HTR-8/SVneo (cell line): ENCODE results near the gene CGB5.
"Not testable (repeated sequence)": the region's sequence is repeated elsewhere in the genome, so short reads cannot be mapped to it uniquely, and the experiment has no call there.

Source experiments
- DNase-seq: peaks from one replicate; pipeline ENCODE4 v3.0.0; 2011; ENCODE audit warnings: low spot score, mixed read lengths; ENCODE audit not compliant: insufficient read length
- FAIRE-seq: peaks from 2 replicates; lab custom pipeline; 2011; peaks lifted over from hg19 to GRCh38; lab: Jason Lieb, UNC

Gene CGB5

GRCh38 chr19:49056101-49056901, 12.7 kb downstream of the CGB5 start:
- FAIRE-seq (peak; percentile 55), DNase-seq (peak; percentile 85)

DNA sequence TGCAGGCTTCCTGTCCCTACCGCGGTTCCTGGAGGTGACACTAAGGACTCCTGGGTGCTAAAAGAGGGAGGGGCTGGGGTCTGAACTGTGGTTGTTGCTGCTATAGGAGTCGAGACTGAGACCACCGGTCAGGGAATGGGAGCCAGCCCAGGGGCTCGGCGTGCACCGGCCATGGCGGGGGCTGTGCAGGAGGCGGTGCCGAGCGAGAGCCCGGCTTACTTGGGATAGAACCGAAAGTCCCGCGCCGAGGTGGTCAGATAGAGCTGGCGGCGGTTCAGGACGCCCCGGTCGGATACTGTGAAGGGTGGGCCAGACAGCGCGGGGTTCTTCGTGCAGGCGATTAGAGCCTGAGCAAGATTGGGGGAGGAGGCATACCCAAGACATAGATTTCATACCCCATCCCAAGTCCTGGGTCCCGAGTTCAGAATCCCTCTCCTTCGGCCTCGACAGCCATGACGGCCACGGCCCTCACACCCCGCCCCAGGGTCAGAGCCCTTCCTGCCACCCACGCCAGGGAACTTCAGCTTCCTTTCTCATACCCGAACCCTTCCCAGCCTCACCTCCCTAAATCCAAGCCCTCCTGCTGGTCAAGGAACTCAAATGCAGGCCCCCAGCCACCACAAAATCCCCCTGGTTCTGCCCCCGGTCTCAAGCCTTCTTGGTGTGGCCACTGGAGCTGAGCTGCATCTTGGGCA, 13.4 kb downstream of the CGB5 start:
- not testable (repeated sequence) for DNase-seq, FAIRE-seq

- no peak for DNase-seq
- FAIRE-seq: peak; percentile 58
Observed at GRCh38 chr19:49057636-49058234, 14.1 kb downstream of the CGB5 start, which contains the start of gene CGB7. CGB7 (minus strand) TSS chr19:49057749; CDS start chr19:49055375, 2,374 bp downstream.

DNA sequence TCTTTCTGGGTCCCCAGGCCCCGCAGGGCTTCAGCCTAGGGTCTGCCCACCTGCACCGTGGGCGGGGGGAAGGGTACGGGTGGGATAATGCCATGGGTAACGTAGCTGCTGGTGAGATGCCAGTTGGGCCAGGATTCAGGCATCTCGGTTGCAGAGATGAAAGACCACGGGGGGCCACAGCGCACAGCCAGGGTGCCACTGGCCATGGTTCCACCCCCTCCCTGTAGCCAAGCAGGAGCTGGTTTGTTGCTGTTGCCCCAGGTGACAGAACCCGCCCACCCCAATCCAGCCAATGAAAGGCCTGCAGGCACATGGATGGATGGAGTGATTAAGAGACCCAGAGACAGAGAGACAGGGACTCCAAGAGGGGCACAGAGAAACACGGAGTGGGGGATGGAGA, 14.9 kb downstream of the CGB5 start:
- DNase-seq (no peak), FAIRE-seq (no peak)

DNA sequence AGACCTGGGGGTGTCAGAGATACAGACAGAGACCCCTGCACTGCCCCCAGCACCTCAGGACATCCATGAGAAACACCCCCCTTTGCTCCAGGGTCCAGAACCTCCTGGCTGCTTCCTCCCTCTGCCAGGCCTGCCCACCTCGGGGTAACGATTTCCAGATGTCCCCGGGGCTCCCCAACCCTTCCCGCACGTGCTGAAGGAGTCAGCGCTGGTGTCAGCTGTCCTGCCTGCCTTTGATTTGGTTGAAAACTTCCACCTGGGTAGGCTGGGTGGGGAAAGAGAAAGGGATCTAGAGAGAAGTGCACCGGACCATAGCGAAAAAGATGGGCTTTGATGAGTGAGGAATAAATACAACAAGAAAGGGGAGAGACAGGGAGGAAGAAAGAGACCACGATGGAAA, 15.4 kb downstream of the CGB5 start:
- FAIRE-seq: no peak

DNA sequence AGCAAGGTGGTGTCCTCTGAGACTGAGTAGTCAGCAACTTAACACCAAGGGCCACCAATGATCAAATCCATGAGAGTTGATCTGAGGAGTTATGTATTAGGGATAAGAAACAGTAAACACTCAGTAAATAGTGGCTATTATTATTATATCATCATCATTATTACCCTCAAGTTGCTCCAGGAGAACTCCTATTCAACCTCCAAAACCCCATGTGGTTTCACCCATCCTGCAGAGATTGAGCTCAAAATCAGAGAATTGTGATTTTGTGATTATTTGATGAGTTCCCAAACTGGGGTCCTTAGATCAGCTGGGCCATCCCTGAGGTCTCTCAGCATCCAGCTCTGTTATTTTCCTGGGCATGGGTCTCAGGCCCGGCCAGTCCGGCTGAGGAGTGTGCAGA, 17.4 kb downstream of the CGB5 start:
- no peak for FAIRE-seq

More for the DNA sequence above, 15.4 kb downstream of the CGB5 start:
- DNase-seq: no peak

GRCh38 chr19:49061445-49061844, 17.8 kb downstream of the CGB5 start:
- DNase-seq (no peak), FAIRE-seq (no peak)

More for the DNA sequence above, 17.4 kb downstream of the CGB5 start:
- no peak for DNase-seq

DNA sequence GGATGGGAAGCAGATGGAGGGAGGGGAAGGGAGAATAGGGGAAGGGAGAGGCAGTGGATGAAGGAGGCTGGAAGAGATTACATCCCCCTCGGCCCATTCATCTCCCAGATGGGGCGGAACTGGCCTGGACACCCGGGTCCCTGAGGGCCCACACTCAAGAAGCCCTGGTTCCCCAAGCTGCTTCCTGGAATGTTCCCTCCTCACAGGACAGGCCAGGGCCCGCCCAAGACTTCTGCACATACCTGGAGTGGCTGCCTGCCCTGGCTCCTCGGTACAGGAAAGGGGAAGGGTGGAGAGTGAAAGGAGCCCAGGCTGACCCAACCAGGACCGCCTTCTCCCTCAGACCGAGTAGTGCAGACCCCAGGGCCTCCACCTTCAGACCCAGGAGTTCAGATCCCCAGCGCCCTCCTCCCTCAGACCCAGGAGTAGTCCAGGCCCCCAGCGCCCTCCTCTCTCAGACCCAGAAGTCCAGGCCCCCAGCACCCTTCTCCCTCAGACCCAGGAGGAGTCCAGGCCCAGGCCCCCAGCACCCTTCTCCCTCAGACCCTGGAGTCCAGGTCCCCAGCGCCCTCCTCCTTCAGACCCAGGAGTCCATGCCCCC, 20.5 kb downstream of the CGB5 start:
- FAIRE-seq: no peak

DNA sequence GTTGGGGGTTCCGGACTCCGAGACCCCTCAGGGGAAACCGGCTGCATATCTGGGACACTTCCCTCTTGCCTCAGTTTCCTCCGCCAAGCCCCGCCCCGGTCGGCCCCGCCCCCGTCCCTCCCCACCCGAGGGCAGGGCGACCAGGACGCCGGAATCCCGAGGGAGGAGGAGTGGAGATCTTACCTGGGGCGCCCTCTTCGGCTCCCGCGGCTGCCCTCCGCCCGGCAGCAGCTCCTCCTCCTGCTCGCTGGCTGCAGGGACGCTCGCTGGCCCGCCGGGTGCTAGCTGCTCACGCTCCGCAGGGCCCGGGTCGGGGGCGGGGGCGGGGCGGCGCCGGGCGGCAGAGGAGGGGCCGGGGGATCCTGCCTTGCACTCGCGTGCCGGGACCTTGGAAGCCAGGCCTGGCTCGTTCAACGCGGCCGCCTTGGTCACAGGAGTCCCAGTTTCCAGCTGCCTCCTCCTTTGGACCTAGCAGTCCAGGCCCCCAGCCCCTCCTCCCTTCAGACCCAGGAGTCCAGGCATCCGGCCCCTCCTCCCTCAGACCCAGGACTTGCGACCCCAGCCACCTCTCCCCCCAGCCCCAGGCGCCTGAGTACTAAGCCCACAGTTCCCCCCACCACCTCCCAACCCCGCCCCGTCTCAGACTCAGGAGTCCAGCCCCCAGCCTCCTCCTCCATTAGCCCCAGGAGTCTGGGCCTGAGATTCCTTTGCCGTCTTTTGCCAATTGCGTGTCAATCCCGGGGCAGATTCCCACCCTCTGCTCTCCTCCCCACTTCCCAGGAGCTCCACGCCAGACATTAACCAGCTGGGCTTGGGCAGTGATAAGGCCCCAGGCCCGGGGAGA, 21.3 kb downstream of the CGB5 start, which contains the start of gene NTF4:
NTF4 (minus strand) TSS at position 51 of the 844 bp plus-strand sequence. CDS start 2,821 bp downstream, outside the sequence.
- peak; percentile 70 for DNase-seq
- peak; percentile 38 for FAIRE-seq

More for the DNA sequence above, 20.5 kb downstream of the CGB5 start:
- DNase-seq: no peak

- FAIRE-seq (no peak), DNase-seq (no peak)
Observed at GRCh38 chr19:49065905-49066512, 22.4 kb downstream of the CGB5 start.

GRCh38 chr19:49067554-49067953, 23.9 kb downstream of the CGB5 start:
- FAIRE-seq: no peak

GRCh38 chr19:49069026-49069425, 25.4 kb downstream of the CGB5 start:
- DNase-seq (no peak), FAIRE-seq (peak; percentile 58)

More at GRCh38 chr19:49067554-49067953, 23.9 kb downstream of the CGB5 start:
- no peak for DNase-seq

DNA sequence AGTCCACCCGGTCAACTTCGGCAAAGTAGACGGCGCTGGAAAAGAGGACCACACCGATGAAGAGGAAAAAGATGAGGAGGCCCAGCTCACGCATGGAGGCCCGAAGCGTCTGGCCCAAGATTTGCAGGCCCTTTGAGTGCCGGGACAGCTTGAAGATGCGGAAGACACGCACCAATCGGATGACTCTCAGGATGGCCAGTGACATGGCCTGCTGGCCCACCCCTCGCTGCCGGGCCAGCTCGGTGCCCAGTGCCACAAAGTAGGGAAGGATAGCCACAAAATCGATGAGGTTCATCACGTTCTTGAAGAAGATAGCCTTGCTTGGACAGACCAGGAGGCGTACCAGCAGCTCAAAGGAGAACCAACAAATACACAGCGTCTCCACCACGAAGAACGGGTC, 26.8 kb downstream of the CGB5 start:
- DNase-seq (no peak), FAIRE-seq (no peak)

GRCh38 chr19:49071860-49072547, 28.4 kb downstream of the CGB5 start:
- no peak for FAIRE-seq
- DNase-seq: no peak

GRCh38 chr19:49073514-49074378, 30.1 kb downstream of the CGB5 start:
- DNase-seq (no peak), FAIRE-seq (no peak)

DNA sequence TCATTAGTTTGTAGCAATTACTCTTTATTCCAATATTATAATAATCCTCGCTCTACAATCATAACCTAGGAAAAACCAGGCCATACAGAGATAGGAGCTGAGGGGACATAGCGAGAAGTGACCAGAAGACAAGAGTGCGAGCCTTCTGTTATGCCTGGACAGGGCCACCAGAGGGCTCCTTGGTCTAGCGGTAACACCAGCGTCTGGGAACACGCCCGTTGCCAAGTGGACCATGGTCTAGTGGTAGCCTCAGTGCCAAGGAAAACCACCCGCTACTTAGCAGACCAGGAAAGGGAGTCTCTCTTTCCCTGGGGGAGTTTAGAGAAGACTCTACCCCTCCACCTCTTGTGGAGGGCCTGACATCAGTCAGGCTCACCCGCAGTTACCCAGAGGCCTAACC, 31.2 kb downstream of the CGB5 start:
- FAIRE-seq, DNase-seq: not testable (repeated sequence)

DNA sequence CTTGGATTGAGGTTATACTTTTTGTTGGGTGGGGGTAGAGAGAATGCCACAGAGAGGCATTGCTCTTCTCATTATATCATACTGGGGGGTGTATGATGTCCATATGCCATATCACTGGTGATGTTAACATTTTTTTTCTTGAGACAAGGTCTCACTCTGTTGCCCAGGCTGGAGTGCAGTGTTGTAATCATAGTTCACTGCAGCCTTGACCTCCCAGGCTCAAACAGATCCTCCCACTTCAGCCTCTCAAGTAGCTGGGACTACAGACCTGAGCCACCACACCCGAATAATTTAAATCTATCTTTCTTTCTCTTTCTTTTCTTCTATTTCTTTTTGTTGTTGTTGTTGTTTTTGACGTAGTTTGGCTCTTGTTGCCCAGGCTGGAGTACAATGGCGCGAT, 36.7 kb downstream of the CGB5 start:
- DNase-seq (no peak), FAIRE-seq (no peak)

DNA sequence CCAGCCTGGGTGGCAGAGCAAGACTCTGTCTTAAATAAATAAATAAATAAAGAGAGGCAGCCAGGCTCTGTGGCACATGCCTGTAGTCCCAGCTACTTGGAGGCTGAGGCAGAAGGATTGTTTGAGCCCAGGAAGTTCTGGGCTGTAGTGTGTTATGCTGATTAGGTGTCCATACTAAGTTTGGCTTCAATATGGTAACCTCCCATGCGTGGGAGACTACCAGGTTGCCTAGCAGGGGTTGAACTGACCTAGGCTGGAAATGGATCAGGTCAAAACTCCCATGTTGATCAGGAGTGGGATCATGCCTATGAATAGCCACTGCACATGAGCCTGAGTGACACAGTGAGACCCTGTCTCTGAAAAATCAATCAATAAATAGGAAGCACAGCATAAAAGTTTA, 37.6 kb downstream of the CGB5 start:
- FAIRE-seq (no peak), DNase-seq (no peak)
